SK-N-SH (cell line): ENCODE results near the gene CD164L2. TPM values are rescaled to one million over a fixed set of nuclear protein-coding genes. Genes with fewer than 3 reads are reported as not detected.

ENCODE experiments used
- CTCF ChIA-PET: fragments of 300-600, 350-600 bp; formaldehyde crosslinking; extraction: SDS; loops from one replicate; lab custom pipeline; 2021; lab: Yijun Ruan, JAX
- POLR2A ChIA-PET: fragments of 350-600 bp; sonication (Branson Sonifier 250); formaldehyde crosslinking; extraction: SDS; loops from one replicate; lab custom pipeline; 2020; ENCODE audit warnings: antibody characterized with exemption, inconsistent platforms; lab: Yijun Ruan, JAX
- DNase-seq: peaks from one replicate; pipeline ENCODE4 v3.0.0; 2012
- H2AFZ ChIP-seq: fragments of 200-600 bp; sonication (generic); 2 replicates; pipeline ENCODE4 v1.8.1; 2016; ENCODE audit warnings: antibody characterized with exemption, mild to moderate bottlenecking, low read depth
- H3F3A ChIP-seq: fragments of 200-600 bp; sonication (generic); replicated peaks from 2 replicates; pipeline ENCODE3; 2016; ENCODE audit warnings: antibody characterized with exemption, mild to moderate bottlenecking; ENCODE audit not compliant: insufficient read depth
- H3K27ac ChIP-seq, 2 experiments: fragments of 200-500 bp in 1 of 2; fragments of 200-600 bp in 1 of 2; sonication (Bioruptor generic) in 1 of 2; sonication (generic), shearing (Covaris generic) in 1 of 2; 2 replicates each; pipeline versions ENCODE4 v1.5.1 to v1.6.1; 2014 to 2016; ENCODE audit warnings: low read depth in 2 of 2, inconsistent platforms in 1 of 2, low read length in 1 of 2, mild to moderate bottlenecking in 1 of 2, mixed read lengths in 1 of 2
- H3K27me3 ChIP-seq: fragments of 200-600 bp; sonication (generic), shearing (Covaris generic); 2 replicates; pipeline ENCODE4 v1.6.1; 2016; ENCODE audit warnings: mixed run types; ENCODE audit not compliant: insufficient read depth
- H3K36me3 ChIP-seq, 2 experiments: fragments of 200-500 bp in 1 of 2; fragments of 200-600 bp in 1 of 2; sonication (Bioruptor generic) in 1 of 2; sonication (generic) in 1 of 2; replicated peaks in 1 of 2; 2 replicates each; pipeline versions ENCODE3 to v1.5.1; 2014 to 2016; ENCODE audit warnings: low read length in 1 of 2, mild to moderate bottlenecking in 1 of 2; ENCODE audit not compliant: insufficient read depth in 2 of 2, control insufficient read depth in 1 of 2
- H3K4me1 ChIP-seq, 2 experiments: fragments of 200-500 bp in 1 of 2; fragments of 200-600 bp in 1 of 2; sonication (Bioruptor generic) in 1 of 2; sonication (generic), shearing (Covaris generic) in 1 of 2; 2 replicates each; pipeline versions ENCODE4 v1.5.1 to v1.6.1; 2014 to 2016; ENCODE audit warnings: low read depth in 1 of 2, low read length in 1 of 2, mixed run types in 1 of 2; ENCODE audit not compliant: insufficient read depth in 2 of 2, control insufficient read depth in 1 of 2
- H3K4me2 ChIP-seq: fragments of 200-600 bp; sonication (generic), shearing (Covaris generic); 2 replicates; pipeline ENCODE4 v1.6.1; 2017; ENCODE audit warnings: mixed run types
- H3K4me3 ChIP-seq, 2 experiments: fragments of 200-500 bp in 1 of 2; fragments of 200-600 bp in 1 of 2; sonication (Bioruptor generic) in 1 of 2; sonication (generic), shearing (Covaris generic) in 1 of 2; 2 replicates each; pipeline versions ENCODE4 v1.5.1 to v1.8.1; 2014 to 2016; ENCODE audit warnings: low read depth in 2 of 2, inconsistent platforms in 1 of 2, low read length in 1 of 2, mild to moderate bottlenecking in 1 of 2, mixed read lengths in 1 of 2, moderate library complexity in 1 of 2
- H3K79me2 ChIP-seq: fragments of 200-600 bp; sonication (generic); 2 replicates; pipeline ENCODE4 v1.8.1; 2017; ENCODE audit warnings: mild to moderate bottlenecking; ENCODE audit not compliant: insufficient read depth
- H3K9ac ChIP-seq: fragments of 200-600 bp; sonication (generic); 2 replicates; pipeline ENCODE4 v1.6.1; 2017; ENCODE audit warnings: mixed run types
- H3K9me2 ChIP-seq: fragments of 200-600 bp; sonication (generic); 2 replicates; pipeline ENCODE4 v1.6.1; 2017; ENCODE audit warnings: mixed run types
- H3K9me3 ChIP-seq: fragments of 200-600 bp; sonication (generic); 2 replicates; pipeline ENCODE4 v1.6.1; 2017; ENCODE audit warnings: mixed run types, mild to moderate bottlenecking, moderate library complexity
- H4K20me1 ChIP-seq: fragments of 200-600 bp; sonication (generic); 2 replicates; pipeline ENCODE4 v1.6.1; 2017; ENCODE audit warnings: mild to moderate bottlenecking, mixed run types; ENCODE audit not compliant: insufficient read depth
- CTCF ChIP-seq: fragments of 200-600 bp; sonication (generic); IDR thresholded peaks from 2 replicates; pipeline ENCODE4 v1.6.1; 2017; ENCODE audit warnings: antibody characterized with exemption, mild to moderate bottlenecking, moderate library complexity
- ELF1 ChIP-seq: IDR thresholded peaks from 2 replicates; pipeline ENCODE4 v1.4.0; 2012
- EP300 ChIP-seq, 2 experiments: IDR thresholded peaks; 2 replicates each; pipeline versions ENCODE4 v1.4.0 to v1.6.1; 2012; ENCODE audit warnings: borderline replicate concordance in 1 of 2, low read depth in 1 of 2, low read length in 1 of 2
- FOXJ3 ChIP-seq: sonication (generic); formaldehyde crosslinking; IDR thresholded peaks from 2 replicates; pipeline ENCODE4 v1.5.1; 2020; ENCODE audit warnings: mild to moderate bottlenecking, missing genetic modification reagents
- IRF3 ChIP-seq: fragments of 150-350 bp; IDR thresholded peaks from 2 replicates; pipeline ENCODE4 v1.6.1; 2016; ENCODE audit warnings: mild to moderate bottlenecking, low read depth, low read length
- JUND ChIP-seq: IDR thresholded peaks from 2 replicates; pipeline ENCODE4 v1.4.0; 2012
- MXI1 ChIP-seq: IDR thresholded peaks from 2 replicates; pipeline ENCODE4 v1.6.1; 2012; ENCODE audit warnings: mild to moderate bottlenecking, low read depth, low read length, improper control_type of control experiment
- NRF1 ChIP-seq: IDR thresholded peaks from 2 replicates; pipeline ENCODE4 v1.6.1; 2012; ENCODE audit warnings: low read depth, mild to moderate bottlenecking, low read length
- RAD21 ChIP-seq: IDR thresholded peaks from 2 replicates; pipeline ENCODE4 v1.6.1; 2012; ENCODE audit warnings: mild to moderate bottlenecking, low read length
- RFX5 ChIP-seq: IDR thresholded peaks from 2 replicates; pipeline ENCODE4 v1.6.1; 2012; ENCODE audit warnings: mild to moderate bottlenecking, improper control_type of control experiment, low read length
- SMC3 ChIP-seq: IDR thresholded peaks from 2 replicates; pipeline ENCODE4 v1.6.1; 2012; ENCODE audit warnings: low read depth, low read length, improper control_type of control experiment
- WGBS: methylation state at CpG from one replicate; pipeline ENCODE4 v1.1.6; 2017; ENCODE audit warnings: low lambda C conversion rate; 5-methylcytosine and 5-hydroxymethylcytosine counted together
- polyA plus RNA-seq, 3 experiments: library from polyadenylated mRNA; depleted of rRNA; stranded (reverse); fragments of >200 nt; gene quantifications; 2 replicates each; pipeline ENCODE4 v1.2.3, GENCODE V29; 2012

The CD164L2 gene
- polyA plus RNA-seq, 1 of the 3 experiments (the other 2 are of a cell fraction) = 0.05 TPM

GRCh38 chr1:27397110-27397509, 14.0 kb upstream of the CD164L2 start (continued):
- TF ChIP-seq NRF1 (no peak), ELF1 (no peak), EP300 (IDR thresholded peaks at IDR 0.05; ENCODE audit: borderline replicate concordance in 1 of 2, low read depth in 1 of 2, low read length in 1 of 2) (no peak), FOXJ3 (CRISPR knock-in tag) (no peak)

GRCh38 chr1:27395441-27396195, 12.5 kb upstream of the CD164L2 start:
- Histone ChIP-seq H3K4me2 (no peak overlapping the region), H2AFZ (no peak overlapping the region), H3K4me1 (peaks cover 0 to 28% of the 10 kb centered on the region in 2 experiments; a peak in 2 of 4 replicates), H3K36me3 (no peaks in the 10 kb centered on the region), H3K27ac (peak overlapping the region; percentile 15 to 18; a peak in 2 of 4 replicates), H3K4me3 (no peak overlapping the region; a peak in 1 of 4 replicates), H3K9me3 (no peaks in the 10 kb centered on the region), H3F3A (peaks cover 12% of the 10 kb centered on the region), H3K27me3 (no peaks in the 10 kb centered on the region), H4K20me1 (no peaks in the 10 kb centered on the region), H3K9ac (no peak overlapping the region), H3K9me2 (no peaks in the 10 kb centered on the region), H3K79me2 (peaks cover 11% of the 10 kb centered on the region; the same call in 1 of the 2 replicates)
- ChIA-PET POLR2A (interaction anchor here (0.6 to 2.1 kb wide), 4 partner anchors 29 to 99 kb away, joined by 3 to 14 read pairs (median 4); partner anchors contain the start of gene MAP3K6), CTCF (interaction anchor here (0.6 to 20.0 kb wide), 58 partner anchors 8 to 877 kb away, joined by 3 to 731 read pairs (median 4); partner anchors contain the start of genes AHDC1, CD164L2, MAP3K6 and SYTL1)
- TF ChIP-seq CTCF = peak; percentile 95
- TF ChIP-seq MXI1 = peak; percentile 42; the same call in 1 of the 2 replicates
- TF ChIP-seq EP300 (IDR thresholded peaks at IDR 0.05; ENCODE audit: borderline replicate concordance in 1 of 2, low read depth in 1 of 2, low read length in 1 of 2) = no peak
- TF ChIP-seq RFX5 = peak; percentile 37; the same call in 1 of the 2 replicates
- peak; percentile 80 for TF ChIP-seq SMC3
- peak; percentile 89 for TF ChIP-seq RAD21
- peak; percentile 88 for DNase-seq
- 6% methylated on average over 5 of the region's 10 CpGs for WGBS

GRCh38 chr1:27394925-27395324, 11.8 kb upstream of the CD164L2 start:
- Histone ChIP-seq H3F3A (peaks cover 12% of the 10 kb centered on the region), H3K79me2 (peaks cover 11% of the 10 kb centered on the region; the same call in 1 of the 2 replicates), H3K36me3 (no peaks in the 10 kb centered on the region), H2AFZ (no peak overlapping the region), H3K27ac (peak overlapping the region in 1 of 2 experiments; percentile 15; a peak in 1 of 4 replicates), H3K4me3 (no peak overlapping the region), H3K4me2 (no peak overlapping the region), H3K9me2 (no peaks in the 10 kb centered on the region), H3K9ac (no peak overlapping the region), H3K27me3 (no peaks in the 10 kb centered on the region; the same call in 1 of the 2 replicates), H3K9me3 (no peaks in the 10 kb centered on the region), H3K4me1 (peaks cover 0 to 28% of the 10 kb centered on the region in 2 experiments; a peak in 2 of 4 replicates), H4K20me1 (no peaks in the 10 kb centered on the region)
- POLR2A ChIA-PET = interaction anchor here (0.6 to 2.1 kb wide), 4 partner anchors 29 to 99 kb away, joined by 3 to 14 read pairs (median 4); partner anchors contain the start of gene MAP3K6
- no peak for DNase-seq
- WGBS = 86% methylated on average over 1 of the region's 1 CpG
- CTCF ChIA-PET = interaction anchor here (0.7 to 20.0 kb wide), 44 partner anchors 8 to 350 kb away, joined by 3 to 731 read pairs (median 5); partner anchors contain the start of genes AHDC1, MAP3K6 and SYTL1
- no peak for TF ChIP-seq IRF3
- no peak for TF ChIP-seq JUND
- TF ChIP-seq RAD21 = no peak
